ENCODE results near the gene NPSR1. TPM values are rescaled to one million over a fixed set of nuclear protein-coding genes. Genes with fewer than 3 reads are reported as not detected.
"Not testable (repeated sequence)": the region's sequence is repeated elsewhere in the genome, so short reads cannot be mapped to it uniquely, and the experiment has no call there.

Gene NPSR1
- total RNA-seq, 1 donor from 2014 or later: not detected

DNA sequence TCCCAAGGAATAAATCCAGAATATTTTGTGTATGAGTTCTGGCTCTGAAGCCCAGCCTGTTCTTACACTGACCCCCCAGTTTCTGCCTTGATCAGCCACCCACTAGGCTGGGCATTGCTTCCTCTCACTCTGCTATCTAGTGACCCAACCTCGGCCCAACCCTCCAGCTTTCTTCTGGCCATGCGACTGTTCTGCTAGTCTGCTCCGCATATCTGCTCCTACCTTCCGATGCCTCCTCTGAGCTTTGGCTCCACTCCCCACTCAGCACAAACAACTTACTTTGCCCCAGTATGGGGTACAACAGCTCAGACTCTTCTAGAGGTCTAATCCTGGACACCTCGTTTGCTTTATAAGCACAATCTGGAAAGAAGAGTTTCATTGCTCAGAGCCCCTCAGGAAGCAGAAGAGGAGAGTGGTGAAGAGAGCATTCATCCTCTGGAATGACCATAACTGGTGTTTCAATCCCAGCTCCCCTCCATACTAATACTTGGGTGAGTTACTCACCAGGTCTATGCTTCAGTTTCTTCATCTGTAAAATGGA lies 99.6 kb downstream of the NPSR1 start:
- DNase-seq (ENCODE audit: low read depth in 2 of 2): no peak

DNA sequence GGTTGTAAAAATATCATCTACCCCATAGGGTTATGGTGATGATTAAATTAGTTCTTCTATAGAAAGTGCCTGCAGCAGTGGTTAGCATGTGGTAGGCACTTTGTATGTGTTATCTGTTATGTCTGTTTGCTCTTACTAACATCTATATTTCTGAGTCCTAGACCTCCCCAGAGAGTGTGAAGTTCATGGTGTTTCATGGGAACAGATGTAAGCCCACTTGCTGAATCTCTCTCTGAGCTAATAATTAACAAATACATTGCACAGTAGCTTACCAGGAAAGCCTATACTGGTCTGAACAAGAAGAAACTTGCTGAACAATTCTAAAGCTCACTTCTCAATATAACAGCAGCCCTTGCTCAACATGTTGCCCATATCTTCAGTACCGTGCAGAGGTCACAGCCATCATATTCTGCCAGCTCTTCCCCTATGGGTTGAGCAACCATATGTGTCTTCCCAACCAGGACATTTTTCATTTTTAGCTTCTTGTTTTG lies 100.1 kb downstream of the NPSR1 start:
- no peak for DNase-seq (ENCODE audit: low read depth in 2 of 2)

DNA sequence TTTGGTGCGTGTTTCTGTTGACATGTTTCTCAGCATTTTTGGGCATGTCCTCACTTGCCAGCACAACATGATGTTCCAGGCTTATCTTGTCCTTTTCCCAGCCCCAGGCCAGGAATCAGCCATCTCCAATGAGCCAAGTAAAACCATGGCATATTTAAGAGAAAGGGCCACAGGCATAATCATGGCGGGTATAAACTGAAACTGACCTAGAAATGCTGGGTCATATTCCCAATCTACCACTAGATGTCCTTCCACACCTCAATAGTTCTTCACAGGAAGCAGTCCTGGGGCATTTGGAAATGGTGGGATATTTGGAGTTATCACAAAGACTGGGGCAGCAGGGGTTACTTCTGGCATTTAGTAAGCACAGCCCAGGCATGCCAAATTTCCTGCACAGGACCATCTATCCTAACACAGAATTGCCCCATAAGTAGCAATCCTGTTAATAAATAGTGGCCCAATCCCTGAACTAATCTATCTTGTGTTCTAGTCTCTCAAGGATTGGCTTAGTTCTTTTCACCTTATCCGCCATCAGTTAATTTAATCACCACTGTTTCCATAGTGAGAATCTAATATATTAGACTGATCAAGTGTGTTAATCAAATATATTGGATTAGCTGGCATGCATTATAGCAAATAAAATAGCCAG lies 101.6 kb downstream of the NPSR1 start:
- DNase-seq (ENCODE audit: low read depth in 2 of 2): peak; percentile 18 to 55

DNA sequence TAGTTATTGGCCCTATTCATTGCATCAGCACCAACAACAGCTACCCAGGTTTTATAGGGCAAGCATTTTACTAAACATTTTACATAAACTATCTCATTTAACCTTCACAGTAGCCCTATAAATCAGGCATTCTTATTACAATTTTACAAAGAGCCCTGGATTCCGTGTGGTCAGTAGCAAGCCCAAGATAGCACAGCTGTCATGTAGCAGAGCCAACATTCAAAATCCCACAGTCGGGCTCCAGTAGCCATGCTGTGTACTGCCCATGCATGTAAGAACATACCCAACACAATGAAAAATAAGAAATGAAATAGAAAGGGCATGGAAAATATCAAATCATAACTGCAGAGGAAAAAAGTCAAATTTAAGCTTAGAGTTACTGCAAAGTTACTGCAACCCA lies 102.3 kb downstream of the NPSR1 start:
- DNase-seq (ENCODE audit: low read depth in 2 of 2): no peak

DNA sequence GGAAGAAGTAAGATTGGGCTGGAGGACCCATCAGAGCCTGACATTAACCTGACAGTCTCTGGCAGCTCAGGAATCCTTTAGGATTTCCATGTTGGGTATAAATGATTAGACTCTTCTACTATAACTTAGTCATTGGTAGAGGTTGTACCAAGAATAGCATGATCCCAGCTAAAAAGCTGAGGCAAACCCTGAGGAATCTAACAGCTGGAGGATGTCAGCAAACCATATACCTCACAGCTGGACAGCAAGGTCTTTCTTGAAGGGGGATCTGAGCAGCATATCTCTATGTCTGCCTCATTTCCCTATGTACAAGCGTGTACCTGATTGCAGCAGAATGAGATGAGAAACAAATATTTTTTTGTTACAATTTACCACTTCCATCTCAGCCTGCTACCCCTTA lies 103.2 kb downstream of the NPSR1 start:
- no peak for DNase-seq (ENCODE audit: low read depth in 2 of 2)

DNA sequence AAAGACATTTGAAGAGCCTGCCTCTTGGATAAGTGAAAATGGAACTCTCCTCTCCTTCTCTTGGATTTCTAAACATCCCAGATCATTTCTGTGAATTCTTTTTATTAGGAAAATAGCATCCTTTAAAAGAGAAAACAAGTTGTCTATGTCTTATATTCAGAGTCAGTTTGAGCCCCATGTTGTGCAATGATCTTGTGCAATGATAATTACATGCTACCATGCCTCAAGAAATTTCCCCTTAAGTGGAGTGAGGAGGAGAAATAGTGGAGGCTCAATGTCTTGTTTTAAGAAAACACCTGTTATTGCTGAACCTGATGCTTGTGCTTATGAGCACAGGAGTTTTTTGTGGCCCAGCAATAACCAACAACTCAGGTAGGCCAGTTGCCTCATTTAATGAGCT lies 103.6 kb downstream of the NPSR1 start:
- no peak for DNase-seq (ENCODE audit: low read depth in 2 of 2)

DNA sequence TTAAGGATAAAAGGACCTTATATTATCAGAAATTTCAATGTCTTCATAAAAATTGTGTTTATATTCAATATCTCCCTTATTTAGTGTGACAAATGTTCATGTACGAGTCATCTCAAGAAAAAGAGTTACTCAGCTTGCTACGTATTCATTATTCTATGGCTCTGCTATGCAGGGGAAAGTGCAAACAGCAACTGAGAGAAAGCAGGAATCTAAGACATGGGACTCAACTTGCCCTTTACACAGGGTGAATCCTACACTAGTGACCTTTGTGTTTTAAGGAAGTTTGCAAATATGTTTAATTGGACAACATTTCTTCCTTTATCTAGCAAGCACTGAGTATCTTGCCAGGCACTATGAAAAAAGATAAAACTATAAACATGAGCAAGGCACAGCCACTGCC lies 104.7 kb downstream of the NPSR1 start:
- DNase-seq (ENCODE audit: low read depth in 2 of 2): no peak

DNA sequence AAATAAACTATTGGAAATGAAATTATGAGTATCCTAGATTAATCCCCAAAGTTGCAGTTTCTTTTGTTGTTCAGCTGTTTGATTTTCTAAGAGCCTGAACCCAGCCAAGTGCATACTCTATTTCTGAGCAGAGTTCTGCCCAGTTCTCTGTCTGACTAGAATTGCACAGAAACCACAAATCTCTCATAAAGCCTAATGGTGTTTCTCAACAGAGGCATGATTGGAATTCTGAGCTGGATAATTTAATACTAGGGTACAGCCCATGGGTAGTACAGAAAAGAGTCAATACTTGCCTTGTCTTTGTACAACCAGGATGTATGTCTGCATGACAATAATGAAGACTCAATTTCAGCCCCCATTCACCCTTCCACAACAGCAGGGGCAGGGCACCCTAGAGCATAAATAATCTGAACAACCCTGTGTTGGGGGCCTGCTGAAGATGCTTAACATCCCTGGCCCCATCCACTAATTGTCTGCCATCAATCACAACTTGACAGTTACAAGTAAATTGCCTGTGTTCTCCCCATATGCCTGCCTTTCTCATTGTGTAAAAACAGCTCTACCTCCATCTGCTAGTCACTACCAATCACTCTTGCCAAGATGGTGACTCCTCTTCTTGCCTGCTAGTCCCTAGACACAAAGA lies 114.4 kb downstream of the NPSR1 start:
- DNase-seq (ENCODE audit: low read depth in 2 of 2): no peak

DNA sequence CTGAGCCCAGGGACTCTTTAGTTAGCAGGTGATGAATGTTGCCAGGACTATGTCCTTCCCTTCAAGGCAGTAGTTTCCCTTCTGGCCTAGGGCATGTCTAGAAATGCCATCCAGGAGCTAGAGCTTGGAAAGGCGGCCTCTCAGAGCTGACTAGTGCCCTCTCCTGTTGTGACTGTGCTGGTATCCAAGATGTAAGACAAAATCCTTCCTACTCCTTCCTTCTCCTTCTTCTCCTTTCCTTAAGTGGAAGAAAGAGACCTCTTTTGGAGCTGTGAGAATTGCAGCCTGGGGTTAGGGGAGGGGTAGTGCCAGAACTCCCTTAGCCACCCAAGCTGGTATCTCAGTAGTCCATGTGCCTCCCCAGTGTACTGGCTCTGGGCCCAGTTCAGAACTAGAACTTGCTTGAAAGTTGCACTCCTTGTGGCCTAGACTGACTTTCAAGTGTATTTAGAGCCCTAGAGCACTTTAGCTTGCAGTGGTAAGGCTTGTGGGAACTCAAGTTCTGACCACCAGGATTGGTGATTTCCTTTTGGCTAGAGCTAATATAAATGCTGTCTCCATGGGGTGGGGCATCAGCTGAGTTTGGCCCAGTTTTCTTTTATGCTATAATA lies 118.8 kb downstream of the NPSR1 start:
- no peak for DNase-seq (ENCODE audit: low read depth in 2 of 2)

DNA sequence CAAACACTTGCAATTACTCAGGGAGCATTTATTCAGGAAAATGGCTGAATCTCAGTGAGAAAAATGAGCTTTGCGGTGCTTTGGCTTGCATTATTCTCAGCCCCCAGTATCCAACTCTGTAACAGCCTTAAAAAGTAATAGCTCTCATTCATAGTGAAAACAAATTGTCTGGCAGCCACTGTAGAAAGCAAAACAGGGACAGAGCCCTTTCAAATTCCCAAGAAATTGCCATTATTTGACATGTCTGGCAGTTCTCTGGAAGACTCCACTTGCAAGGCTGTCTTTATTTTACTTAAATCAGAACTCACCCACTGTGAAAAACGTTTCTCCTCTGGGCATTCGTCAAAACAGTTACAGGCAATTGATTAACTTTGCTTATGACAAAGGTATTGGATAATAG lies 122.5 kb downstream of the NPSR1 start:
- DNase-seq (ENCODE audit: low read depth in 2 of 2): no peak

DNA sequence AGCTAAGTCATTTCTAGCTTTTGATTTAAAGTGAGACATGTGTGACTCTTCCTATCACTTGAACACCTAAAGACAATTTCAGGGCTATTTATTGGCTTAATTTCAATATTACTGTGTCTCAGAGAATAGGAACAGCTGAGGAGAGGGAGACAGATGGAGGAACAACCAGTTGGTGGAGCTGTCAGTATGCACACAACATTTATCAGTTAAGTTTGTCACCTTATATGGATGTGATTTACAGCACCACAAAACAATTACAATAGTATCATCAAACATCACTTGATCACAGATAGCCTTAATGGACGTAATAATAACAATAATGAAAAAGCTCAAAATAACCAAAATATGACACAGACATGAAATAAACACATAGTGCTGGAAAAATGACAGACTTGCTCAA lies 129.6 kb downstream of the NPSR1 start:
- DNase-seq (ENCODE audit: low read depth in 2 of 2): no peak

DNA sequence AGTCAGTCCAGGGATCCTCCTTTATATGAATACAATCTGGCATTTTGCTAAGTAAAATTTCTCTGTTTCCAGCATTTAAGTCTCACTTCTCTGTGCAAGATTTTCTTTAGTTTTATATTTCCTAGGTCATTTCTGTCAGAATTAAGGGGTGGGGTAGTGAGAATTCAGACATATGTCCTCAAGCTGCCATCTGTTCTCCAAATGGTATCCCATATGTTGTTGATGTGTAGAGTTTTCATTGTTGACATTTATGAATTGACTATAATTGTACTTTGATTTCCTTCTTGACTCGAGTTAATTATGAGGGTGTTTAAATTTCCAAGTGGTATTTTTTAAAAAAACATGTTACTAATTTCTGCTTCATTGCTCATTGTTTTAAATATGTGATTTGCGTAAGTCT lies 148.8 kb downstream of the NPSR1 start:
- no peak for DNase-seq (ENCODE audit: low read depth in 2 of 2)

DNA sequence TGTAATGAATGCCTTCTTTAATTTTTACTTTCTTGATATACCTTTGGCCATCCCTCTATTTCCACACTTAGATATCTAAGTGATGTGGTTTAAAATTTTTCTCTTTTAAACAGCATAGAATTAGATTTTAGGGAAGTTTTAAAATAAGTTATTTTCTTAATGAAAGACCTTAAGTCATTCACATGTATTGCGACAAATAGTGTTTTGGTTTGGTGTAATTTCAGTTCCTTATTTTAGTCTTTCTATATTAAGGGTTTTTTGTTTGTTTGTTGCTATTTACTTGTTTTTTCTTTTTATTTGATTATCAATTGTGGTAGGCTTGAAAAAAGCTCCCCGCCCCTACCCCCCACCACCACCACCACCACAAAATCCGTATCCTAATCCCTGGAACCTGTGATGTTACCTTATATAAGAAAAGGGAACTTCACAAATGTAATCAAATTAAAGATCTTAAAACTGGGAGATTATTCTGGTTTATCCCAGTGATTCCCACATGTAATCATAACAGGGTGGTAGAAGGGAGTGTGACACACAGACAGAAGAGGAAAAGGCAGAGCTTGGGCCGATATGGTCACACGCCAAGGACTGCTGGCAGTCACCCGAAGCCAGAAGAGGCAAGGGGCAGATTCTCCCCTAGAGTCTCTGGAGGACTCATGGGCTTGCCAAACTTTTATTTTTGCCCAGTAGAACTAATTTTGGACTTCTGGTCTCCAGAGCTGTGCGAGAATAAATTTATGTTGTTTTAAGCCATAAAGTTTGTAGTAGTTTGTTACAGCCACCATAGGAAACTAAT lies 149.7 kb downstream of the NPSR1 start:
- no peak for DNase-seq (ENCODE audit: low read depth in 2 of 2)

DNA sequence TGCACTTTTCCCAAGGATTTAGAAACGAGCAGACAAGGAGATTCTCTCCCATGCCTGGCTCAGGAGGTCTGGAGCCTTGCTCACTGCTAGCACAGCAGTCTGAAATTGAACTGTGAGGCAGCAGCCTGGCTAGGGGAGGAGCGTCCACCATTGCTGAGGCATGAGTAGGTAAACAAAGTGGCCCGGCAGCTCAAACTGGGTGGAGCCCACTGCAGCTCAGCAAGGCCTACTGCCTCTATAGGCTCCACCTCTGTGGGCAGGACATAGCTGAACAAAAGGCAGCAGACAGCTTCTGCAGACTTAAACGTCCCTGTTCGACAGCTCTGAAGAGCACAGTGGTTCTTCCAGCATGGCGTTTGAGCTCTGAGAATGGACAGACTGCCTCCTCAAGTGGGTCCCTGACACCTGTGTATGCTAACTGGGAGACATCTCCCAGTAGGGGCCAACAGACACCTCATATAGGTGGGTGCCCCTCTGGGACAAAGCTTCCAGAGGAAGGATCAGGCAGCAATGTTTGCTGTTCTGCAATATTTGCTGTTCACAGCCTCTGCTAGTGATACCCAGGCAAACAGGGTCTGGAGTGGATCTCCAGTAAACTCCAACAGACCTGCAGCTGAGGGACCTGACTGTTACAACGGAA lies 156.3 kb downstream of the NPSR1 start:
- DNase-seq (ENCODE audit: low read depth in 2 of 2): not testable (repeated sequence)

DNA sequence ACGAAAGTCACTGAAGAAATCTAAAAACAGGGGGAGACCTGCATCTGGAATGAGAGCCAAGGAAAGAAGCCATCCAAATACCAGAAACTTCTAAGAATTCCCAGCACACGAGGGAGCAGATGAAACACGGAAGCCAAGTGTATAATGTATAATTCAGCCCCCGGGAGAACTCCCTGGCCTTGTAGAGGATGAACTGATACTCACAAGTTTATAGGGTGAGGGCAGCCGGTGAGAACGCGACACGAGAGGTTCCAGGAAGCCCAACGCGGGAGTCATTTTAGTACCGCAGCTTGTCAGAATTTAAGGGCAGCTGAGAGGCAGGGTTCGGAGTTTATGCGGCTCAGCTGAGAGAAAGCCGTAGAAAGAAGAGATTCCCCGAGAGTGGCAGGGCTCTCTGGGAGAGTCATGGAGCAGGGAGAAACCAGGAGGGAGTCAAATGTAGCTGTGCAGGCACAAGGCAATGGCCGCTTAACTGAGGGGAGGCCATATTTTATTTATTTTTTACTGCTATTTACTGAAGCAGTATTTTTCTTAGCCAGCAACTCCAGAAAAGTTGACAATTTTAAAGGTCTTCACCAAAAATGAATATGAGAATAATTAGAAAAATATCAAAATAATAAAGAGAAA lies 164.0 kb downstream of the NPSR1 start:
- no peak for DNase-seq (ENCODE audit: low read depth in 2 of 2)

DNA sequence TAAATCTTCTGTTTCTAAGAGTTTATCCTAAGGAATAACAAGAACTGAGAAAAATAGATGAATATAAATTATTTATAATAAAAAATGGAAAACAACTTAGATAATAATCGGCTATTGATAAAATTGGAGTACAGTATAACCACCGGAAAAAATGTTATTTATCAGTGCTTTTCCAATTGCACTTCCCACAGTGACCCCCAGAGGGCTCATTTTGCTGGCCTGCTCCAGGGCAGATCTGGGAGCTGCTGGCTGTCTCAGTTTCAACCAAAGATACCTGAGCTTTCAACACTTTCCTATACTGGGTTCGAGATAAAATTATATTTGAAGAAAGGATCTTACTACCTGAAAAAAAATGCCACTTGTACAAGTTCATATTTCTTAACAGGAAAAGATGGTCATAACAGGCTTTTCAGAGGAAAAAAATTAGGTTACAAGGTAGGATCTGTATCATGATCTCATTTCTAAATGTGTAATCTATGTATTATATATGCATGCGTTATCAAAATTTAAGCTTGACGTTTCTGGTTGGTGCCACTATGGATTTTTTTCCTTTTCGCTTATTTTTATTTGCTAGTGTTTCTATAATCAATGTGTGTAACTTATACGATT lies 165.7 kb downstream of the NPSR1 start:
- DNase-seq (ENCODE audit: low read depth in 2 of 2): peak; percentile 18 to 60

DNA sequence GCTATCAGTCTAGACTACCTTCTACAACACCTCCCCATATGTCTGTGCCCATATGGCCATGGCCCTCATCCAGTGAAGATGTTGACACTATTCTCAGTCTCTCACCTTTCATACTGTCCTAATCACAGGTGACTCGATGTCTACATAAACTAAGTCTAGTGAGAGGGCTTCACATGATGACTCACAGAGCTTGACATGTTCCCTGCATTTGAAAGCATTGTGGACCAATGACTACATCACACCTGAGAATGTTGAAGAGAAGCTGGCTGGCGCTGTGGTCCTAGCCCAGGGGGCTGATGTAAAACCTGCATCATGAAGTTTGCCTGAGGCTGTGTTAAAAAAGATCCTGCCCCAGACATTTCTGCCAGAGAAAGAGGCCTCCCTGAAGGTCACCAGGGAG lies 167.2 kb downstream of the NPSR1 start:
- DNase-seq (ENCODE audit: low read depth in 2 of 2): no peak

DNA sequence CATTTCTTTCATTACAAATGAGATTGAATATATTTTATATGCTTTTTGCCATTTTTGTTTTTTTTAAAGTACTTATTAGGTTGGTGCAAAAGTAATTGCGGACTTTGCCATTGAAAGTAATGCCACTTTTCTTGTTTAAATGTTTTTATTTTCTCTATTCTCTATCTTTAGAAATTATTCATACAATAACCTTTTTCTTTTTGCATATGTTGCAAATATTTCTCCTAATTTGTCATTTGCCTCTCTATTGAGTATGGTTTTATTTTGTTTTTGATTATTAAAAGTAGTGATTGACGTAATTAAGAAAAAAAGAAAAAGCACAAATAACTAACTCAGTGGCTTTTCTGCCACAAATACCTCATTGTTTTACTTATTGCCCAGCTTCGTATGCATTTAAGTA lies 172.4 kb downstream of the NPSR1 start:
- DNase-seq (ENCODE audit: low read depth in 2 of 2): no peak

DNA sequence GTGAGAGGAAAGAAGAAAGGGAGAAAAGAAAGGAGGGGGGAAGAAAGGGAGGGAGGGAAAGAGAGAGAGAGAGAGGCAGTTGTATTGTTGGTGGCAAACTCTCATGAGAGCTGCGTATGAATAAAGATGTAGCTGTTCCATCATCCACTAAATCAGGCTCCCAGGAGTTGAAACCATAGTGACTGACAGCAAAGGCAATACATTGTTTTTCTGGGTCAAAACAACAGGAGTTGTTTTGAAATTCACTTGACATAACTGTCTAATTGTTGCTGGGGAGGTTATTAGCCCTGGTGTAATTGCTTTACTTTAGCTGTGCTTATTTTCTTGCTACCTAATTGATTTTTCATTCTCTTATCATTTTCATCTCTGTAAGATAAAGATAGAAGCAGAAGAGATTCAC lies 173.4 kb downstream of the NPSR1 start:
- DNase-seq (ENCODE audit: low read depth in 2 of 2): peak in 1 of 2 donors; percentile 28

DNA sequence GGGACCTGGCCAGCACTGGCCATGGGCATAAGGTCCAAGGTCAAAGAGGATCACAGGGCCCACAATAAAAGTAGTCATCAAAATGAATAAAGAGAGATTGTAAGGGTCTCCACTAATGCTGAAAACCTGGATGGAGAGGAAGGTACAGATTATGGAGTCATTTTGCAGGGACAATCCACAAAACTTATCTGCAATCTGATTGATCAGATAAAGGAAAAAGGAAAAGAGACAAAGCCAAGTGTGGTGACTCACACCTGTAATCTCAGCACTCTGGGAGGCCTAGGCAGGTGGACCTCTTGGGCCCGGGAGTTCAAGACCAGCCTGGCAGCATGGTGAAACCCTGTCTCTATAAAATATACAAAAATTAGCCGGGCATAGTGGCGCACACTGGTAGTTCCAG lies 174.0 kb downstream of the NPSR1 start:
- no peak for DNase-seq (ENCODE audit: low read depth in 2 of 2)

All from dermis microvascular lymphatic vessel endothelial cell (primary cell).